Endodermal cell (in vitro differentiated cells): ENCODE measurements around the gene TMEM26. TPM values are rescaled to one million over a fixed set of nuclear protein-coding genes. Genes with fewer than 3 reads are reported as not detected.

Experiments
- DNase-seq: peaks from one replicate; pipeline ENCODE4 v3.0.0-alpha.2; 2017
- H3K27ac ChIP-seq: 2 replicates; pipeline ENCODE4 v1.5.1; 2013; ENCODE audit warnings: mild to moderate bottlenecking, low read depth, low read length, moderate library complexity
- H3K27me3 ChIP-seq: 2 replicates; pipeline ENCODE4 v1.6.1; 2013; ENCODE audit warnings: mild to moderate bottlenecking, low read length, moderate library complexity; ENCODE audit not compliant: insufficient read depth, control insufficient read depth, poor library complexity, severe bottlenecking
- H3K36me3 ChIP-seq: 2 replicates; pipeline ENCODE4 v1.7.0; 2013; ENCODE audit warnings: mild to moderate bottlenecking, low read length, moderate library complexity; ENCODE audit not compliant: control insufficient read depth, insufficient read depth
- H3K4me1 ChIP-seq: one replicate; pipeline ENCODE4 v1.7.0; 2013; ENCODE audit warnings: low read length; ENCODE audit not compliant: control insufficient read depth, insufficient read depth
- H3K4me3 ChIP-seq: 2 replicates; pipeline ENCODE4 v1.5.1; 2013; ENCODE audit warnings: mild to moderate bottlenecking, low read length, moderate library complexity
- H3K9ac ChIP-seq: 2 replicates; pipeline ENCODE4 v1.6.1; 2013; ENCODE audit warnings: mild to moderate bottlenecking, low read length, moderate library complexity; ENCODE audit not compliant: poor library complexity, severe bottlenecking; ENCODE audit errors: extremely low read depth
- H3K9me3 ChIP-seq: 2 replicates; pipeline ENCODE4 v1.6.1; 2013; ENCODE audit warnings: mild to moderate bottlenecking, low read length, moderate library complexity; ENCODE audit not compliant: control insufficient read depth
- H3K27ac Mint-ChIP-seq: 2 replicates; pipeline ENCODE4 v1.8.0; 2020; ENCODE audit warnings: mixed read lengths
- H3K27me3 Mint-ChIP-seq: 2 replicates; pipeline ENCODE4 v1.8.0; 2021; ENCODE audit warnings: mild to moderate bottlenecking, mixed read lengths; ENCODE audit not compliant: insufficient read depth
- H3K36me3 Mint-ChIP-seq: 2 replicates; pipeline ENCODE4 v1.8.0; 2020; ENCODE audit warnings: low read depth, mixed read lengths
- H3K4me1 Mint-ChIP-seq: 2 replicates; pipeline ENCODE4 v1.8.0; 2020; ENCODE audit warnings: mixed read lengths
- H3K4me3 Mint-ChIP-seq: 2 replicates; pipeline ENCODE4 v1.8.0; 2020; ENCODE audit warnings: mild to moderate bottlenecking, moderate library complexity, mixed read lengths
- H3K9me3 Mint-ChIP-seq: 2 replicates; pipeline ENCODE4 v1.8.0; 2020; ENCODE audit warnings: mild to moderate bottlenecking, mixed read lengths
- WGBS, 2 experiments: methylation state at CpG; one replicate each; pipeline versions ENCODE4 v1.1.5 to v1.1.7; 2013; ENCODE audit warnings: missing lambda C conversion rate in 2 of 2, mixed read lengths in 1 of 2; ENCODE audit not compliant: insufficient coverage in 1 of 2, insufficient read length in 1 of 2; 5-methylcytosine and 5-hydroxymethylcytosine counted together
- total RNA-seq, 2 donors: library from RNA; stranded (reverse); fragmentation: NEBNext Ultra II Directional in 1 of 2; extraction: Animal tissue kit (Norgen Biotek cat#: 25700) in 1 of 2; gene quantifications; 2 replicates in 1 of 2; 3 replicates in 1 of 2; pipeline ENCODE4 v1.2.1, GENCODE V29; 2021
- TF ChIP-seq, protein P1 (sequence below): fragments of 200-600 bp; sonication (generic); conservative IDR thresholded peaks from 2 replicates; pipeline ENCODE4 v1.5.0; 2021; ENCODE audit warnings: antibody characterized with exemption, mild to moderate bottlenecking

TMEM26 gene
- total RNA-seq, 2 donors from 2014 or later: 0.13 TPM

DNA sequence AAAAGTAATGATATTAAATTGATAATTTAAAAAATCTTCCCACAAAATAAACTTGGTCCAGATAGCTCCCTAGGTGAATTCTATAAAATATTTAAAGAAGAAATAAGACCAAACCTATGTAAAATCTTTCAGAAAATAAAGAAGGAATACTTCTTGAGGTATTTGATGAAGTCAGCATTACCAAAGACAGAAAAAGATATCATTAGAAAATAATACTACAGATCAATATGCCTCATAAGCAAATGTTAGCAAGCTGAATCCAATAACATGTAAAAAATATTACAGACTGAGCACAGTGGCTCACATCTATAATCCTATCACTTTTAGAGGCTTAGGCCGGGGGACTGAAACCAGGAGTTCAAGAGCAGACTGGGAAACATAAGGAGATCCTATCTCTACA is 30.0 kb downstream of the TMEM26 start:
- Mint-ChIP-seq H3K4me1 (no peaks in the 10 kb centered on the region), H3K9me3 (peaks cover 13% of the 10 kb centered on the region), H3K36me3 (no peaks in the 10 kb centered on the region), H3K27me3 (no peaks in the 10 kb centered on the region), H3K4me3 (no peak overlapping the region), H3K27ac (no peak overlapping the region)
- Histone ChIP-seq H3K4me1 (no peaks in the 10 kb centered on the region), H3K9ac (no peak overlapping the region), H3K27me3 (no peaks in the 10 kb centered on the region), H3K4me3 (no peak overlapping the region), H3K36me3 (no peaks in the 10 kb centered on the region), H3K27ac (no peak overlapping the region), H3K9me3 (peaks cover 8% of the 10 kb centered on the region)
- TF ChIP-seq, protein P1, sequence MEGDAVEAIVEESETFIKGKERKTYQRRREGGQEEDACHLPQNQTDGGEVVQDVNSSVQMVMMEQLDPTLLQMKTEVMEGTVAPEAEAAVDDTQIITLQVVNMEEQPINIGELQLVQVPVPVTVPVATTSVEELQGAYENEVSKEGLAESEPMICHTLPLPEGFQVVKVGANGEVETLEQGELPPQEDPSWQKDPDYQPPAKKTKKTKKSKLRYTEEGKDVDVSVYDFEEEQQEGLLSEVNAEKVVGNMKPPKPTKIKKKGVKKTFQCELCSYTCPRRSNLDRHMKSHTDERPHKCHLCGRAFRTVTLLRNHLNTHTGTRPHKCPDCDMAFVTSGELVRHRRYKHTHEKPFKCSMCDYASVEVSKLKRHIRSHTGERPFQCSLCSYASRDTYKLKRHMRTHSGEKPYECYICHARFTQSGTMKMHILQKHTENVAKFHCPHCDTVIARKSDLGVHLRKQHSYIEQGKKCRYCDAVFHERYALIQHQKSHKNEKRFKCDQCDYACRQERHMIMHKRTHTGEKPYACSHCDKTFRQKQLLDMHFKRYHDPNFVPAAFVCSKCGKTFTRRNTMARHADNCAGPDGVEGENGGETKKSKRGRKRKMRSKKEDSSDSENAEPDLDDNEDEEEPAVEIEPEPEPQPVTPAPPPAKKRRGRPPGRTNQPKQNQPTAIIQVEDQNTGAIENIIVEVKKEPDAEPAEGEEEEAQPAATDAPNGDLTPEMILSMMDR: no peak
- no peak for DNase-seq
- 81% methylated on average over 1 of the region's 1 CpG; no CpG with 5 or more reads in 1 of the 2 experiments for WGBS, 2 experiments

DNA sequence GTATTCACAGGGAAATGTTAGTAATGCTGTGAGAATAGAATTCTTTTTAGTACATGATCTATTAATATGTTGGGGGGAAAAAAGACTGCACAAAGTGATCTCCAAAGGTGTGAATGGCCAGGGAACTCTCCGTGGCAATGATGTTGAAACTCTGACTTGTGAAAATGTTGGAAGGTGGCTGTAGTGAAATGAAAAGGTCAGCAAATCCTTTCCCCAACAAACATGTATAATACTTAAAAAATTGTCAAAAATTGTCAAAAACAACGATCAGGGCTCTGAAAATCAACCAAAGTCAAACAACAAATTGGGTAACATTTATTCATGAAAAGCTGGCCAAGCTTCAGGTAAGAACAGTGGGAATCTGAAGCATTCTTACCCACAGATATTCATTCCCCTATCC is 35.5 kb downstream of the TMEM26 start:
- Mint-ChIP-seq H3K9me3 (no peaks in the 10 kb centered on the region), H3K4me1 (peaks cover 3% of the 10 kb centered on the region), H3K27me3 (no peaks in the 10 kb centered on the region), H3K27ac (no peak overlapping the region), H3K36me3 (no peaks in the 10 kb centered on the region), H3K4me3 (no peak overlapping the region)
- no peak overlapping the region for H3K9ac ChIP-seq
- no peaks in the 10 kb centered on the region for H3K36me3 ChIP-seq
- no peak for DNase-seq
- no peak overlapping the region for H3K4me3 ChIP-seq
- H3K4me1 ChIP-seq: no peaks in the 10 kb centered on the region
- no peaks in the 10 kb centered on the region for H3K27me3 ChIP-seq
- H3K27ac ChIP-seq: no peak overlapping the region
- H3K9me3 ChIP-seq: no peaks in the 10 kb centered on the region
- WGBS, 2 experiments: 67 to 86% methylated on average over 1 to 2 of the region's 2 CpGs
- TF ChIP-seq, protein P1: no peak

DNA sequence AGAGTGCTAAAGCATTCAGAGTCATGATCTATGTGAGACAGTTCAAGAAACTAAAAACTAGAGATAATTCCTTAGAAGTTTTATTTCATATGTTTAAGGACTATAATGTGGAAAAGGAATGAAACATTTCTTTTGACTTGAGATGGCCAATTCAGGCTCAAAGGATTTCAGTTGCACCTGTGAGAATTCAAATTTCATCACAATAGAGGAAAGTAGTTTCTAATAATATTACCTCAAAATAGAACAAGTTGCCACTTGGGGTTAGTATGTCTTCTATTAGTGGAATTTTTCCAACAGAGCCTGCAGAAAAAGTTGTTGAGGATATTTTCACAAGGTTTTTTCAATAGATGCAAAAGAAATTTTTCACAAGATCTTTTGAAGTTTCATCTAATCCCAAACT is 37.4 kb downstream of the TMEM26 start:
- TF ChIP-seq, protein P1: no peak
- H3K4me1 Mint-ChIP-seq: peaks cover 3% of the 10 kb centered on the region
- DNase-seq: no peak
- Histone ChIP-seq H3K9ac (no peak overlapping the region), H3K9me3 (no peaks in the 10 kb centered on the region), H3K4me3 (no peak overlapping the region), H3K27ac (no peak overlapping the region), H3K27me3 (no peaks in the 10 kb centered on the region), H3K36me3 (no peaks in the 10 kb centered on the region), H3K4me1 (no peaks in the 10 kb centered on the region)
- H3K27ac Mint-ChIP-seq: no peak overlapping the region
- H3K4me3 Mint-ChIP-seq: no peak overlapping the region
- no peaks in the 10 kb centered on the region for H3K9me3 Mint-ChIP-seq
- H3K36me3 Mint-ChIP-seq: no peaks in the 10 kb centered on the region
- H3K27me3 Mint-ChIP-seq: no peaks in the 10 kb centered on the region
